NCI-H1417 (cell line): Measurements from ENCODE around the gene FAM83B.
A peak's percentile ranks its signal among the peaks of the same experiment; 100 is the strongest.
"Not testable (repeated sequence)": the region's sequence is repeated elsewhere in the genome, so short reads cannot be mapped to it uniquely, and the experiment has no call there.

ENCODE experiments used
- DNase-seq, 3 experiments: peaks; one replicate each; lab custom pipeline; 2025; lab: John Stamatoyannopoulos, UW

The FAM83B gene, protein sequence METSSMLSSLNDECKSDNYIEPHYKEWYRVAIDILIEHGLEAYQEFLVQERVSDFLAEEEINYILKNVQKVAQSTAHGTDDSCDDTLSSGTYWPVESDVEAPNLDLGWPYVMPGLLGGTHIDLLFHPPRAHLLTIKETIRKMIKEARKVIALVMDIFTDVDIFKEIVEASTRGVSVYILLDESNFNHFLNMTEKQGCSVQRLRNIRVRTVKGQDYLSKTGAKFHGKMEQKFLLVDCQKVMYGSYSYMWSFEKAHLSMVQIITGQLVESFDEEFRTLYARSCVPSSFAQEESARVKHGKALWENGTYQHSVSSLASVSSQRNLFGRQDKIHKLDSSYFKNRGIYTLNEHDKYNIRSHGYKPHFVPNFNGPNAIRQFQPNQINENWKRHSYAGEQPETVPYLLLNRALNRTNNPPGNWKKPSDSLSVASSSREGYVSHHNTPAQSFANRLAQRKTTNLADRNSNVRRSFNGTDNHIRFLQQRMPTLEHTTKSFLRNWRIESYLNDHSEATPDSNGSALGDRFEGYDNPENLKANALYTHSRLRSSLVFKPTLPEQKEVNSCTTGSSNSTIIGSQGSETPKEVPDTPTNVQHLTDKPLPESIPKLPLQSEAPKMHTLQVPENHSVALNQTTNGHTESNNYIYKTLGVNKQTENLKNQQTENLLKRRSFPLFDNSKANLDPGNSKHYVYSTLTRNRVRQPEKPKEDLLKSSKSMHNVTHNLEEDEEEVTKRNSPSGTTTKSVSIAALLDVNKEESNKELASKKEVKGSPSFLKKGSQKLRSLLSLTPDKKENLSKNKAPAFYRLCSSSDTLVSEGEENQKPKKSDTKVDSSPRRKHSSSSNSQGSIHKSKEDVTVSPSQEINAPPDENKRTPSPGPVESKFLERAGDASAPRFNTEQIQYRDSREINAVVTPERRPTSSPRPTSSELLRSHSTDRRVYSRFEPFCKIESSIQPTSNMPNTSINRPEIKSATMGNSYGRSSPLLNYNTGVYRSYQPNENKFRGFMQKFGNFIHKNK

GRCh38 chr6:54846243-54846856 lies at the start of gene FAM83B:
FAM83B (plus strand) TSS chr6:54846771; CDS start chr6:54870247, 23,476 bp downstream.
- peak in 2 of 3 experiments; percentile 77 to 79 for DNase-seq

DNA sequence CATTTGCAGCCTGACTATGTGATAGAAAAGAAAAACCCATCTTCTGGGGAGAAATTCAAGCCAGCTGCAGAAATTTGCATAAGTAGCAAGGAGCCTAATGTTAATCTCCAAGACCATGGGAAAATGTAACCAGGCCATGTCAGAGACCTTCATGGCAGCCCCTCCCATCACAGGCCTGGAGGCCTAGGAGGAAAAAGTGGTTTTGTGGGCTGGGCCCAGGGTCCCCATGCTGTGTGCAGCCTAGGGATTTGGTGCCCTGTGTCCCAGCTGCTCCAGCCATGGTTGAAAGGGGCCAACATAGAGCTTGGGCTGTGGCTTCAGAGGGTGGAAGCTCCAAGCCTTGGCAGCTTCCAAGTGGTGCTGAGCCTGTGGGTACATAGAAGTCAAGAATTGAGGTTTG lies 49.7 kb upstream of the FAM83B start:
- not testable (repeated sequence) for DNase-seq

DNA sequence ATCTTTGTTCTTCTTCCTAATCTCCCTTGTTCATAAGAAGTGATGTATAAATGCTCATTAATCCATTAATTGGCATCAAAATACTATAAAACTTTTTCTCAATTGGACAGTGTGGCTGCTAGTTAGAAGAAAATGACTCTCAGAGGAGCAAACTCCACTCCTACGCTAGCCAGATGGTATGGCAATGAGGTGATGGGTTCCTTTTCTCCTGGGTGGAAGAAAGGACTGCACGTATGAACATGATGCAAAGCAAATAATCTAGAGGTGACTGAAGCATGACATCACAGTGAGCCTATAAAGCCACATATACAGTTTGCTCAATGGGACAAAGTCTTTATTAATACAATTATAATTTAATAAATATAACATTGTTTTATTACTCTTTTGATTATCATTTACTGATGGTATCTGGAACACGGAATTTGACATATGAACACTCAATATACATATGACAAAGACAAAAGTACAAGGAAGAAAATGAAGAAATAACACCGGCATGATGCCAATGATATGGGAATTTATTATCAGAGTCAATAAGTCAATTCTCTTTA lies 46.4 kb upstream of the FAM83B start:
- no peak for DNase-seq

GRCh38 chr6:54801244-54801643 lies 45.3 kb upstream of the FAM83B start:
- no peak for DNase-seq

- peak in 1 of 3 experiments; percentile 12 for DNase-seq
These were observed 44.9 kb upstream of the FAM83B start for GRCh38 chr6:54801669-54802068.

DNA sequence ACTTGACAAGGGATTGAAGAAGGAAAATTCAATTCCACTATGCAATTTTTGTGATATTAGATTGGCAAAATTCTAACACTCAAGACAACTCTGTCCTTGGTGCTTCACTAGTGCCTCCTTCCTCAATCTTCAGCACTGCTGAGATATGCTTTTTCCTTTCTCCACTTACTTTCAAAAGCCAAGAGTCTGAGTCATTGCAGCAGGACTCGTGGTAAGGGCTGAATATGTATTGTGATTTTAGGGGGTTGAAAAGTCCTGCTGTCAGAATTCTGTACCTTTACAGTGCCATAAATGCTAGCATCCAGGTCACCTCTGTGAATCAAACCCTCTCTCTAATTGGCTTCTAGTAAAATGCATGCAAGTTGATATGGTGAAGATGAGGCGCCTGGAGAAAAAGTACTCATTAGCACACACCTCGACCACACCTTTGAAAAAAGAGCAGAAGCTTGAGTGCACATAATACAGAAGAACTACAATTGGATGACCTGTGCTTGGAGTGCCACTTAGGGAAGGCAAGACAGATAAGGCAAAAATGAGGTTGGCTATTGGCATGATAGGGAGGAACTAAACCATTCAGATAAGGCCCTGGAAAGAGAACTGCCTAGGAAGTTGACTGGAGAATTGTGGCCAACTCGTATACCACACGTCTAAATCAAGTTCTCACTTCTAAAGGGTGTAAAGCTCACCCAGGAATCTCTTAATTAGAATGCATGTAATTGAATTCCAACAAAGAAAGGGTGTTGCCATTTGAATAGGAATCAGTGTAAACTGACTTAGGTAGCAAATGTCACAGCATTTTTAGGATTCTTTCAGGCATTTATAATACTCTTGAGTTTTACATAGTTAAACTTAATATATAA lies 43.6 kb upstream of the FAM83B start:
- no peak for DNase-seq

- no peak for DNase-seq
These were observed 41.5 kb upstream of the FAM83B start for GRCh38 chr6:54805077-54805476.

- no peak for DNase-seq
These were observed 36.4 kb upstream of the FAM83B start for GRCh38 chr6:54810147-54810546.

- peak in 2 of 3 experiments; percentile 30 to 89 for DNase-seq
These were observed 32.7 kb upstream of the FAM83B start for GRCh38 chr6:54813892-54814291.

GRCh38 chr6:54817236-54817635 lies 29.3 kb upstream of the FAM83B start:
- DNase-seq = no peak

GRCh38 chr6:54817834-54818233 lies 28.7 kb upstream of the FAM83B start:
- DNase-seq = no peak

DNA sequence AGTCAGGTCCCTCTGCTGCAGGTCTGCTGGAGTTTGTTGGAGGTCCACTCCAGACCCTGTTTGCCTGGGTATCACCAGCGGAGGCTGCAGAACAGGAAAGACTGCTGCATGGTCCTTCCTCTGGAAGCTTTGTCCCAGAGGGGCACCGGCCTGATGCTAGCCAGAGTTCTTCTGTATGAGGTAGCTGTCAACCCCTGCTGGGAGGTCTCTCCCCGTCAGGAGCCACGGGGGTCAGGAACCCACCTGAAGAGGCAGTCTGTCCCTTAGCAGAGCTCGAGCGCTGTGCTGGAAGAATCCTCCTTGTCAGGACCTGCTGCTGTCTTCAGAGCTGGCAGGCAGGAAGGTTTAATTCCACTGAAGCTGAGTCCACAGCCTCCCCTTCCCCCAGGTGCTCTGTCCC lies 22.3 kb upstream of the FAM83B start:
- DNase-seq = not testable (repeated sequence)

- DNase-seq = no peak
These were observed 19.6 kb upstream of the FAM83B start for GRCh38 chr6:54827010-54827409.

GRCh38 chr6:54830216-54830615 lies 16.4 kb upstream of the FAM83B start:
- no peak for DNase-seq

GRCh38 chr6:54835176-54835575 lies 11.4 kb upstream of the FAM83B start:
- no peak for DNase-seq

DNA sequence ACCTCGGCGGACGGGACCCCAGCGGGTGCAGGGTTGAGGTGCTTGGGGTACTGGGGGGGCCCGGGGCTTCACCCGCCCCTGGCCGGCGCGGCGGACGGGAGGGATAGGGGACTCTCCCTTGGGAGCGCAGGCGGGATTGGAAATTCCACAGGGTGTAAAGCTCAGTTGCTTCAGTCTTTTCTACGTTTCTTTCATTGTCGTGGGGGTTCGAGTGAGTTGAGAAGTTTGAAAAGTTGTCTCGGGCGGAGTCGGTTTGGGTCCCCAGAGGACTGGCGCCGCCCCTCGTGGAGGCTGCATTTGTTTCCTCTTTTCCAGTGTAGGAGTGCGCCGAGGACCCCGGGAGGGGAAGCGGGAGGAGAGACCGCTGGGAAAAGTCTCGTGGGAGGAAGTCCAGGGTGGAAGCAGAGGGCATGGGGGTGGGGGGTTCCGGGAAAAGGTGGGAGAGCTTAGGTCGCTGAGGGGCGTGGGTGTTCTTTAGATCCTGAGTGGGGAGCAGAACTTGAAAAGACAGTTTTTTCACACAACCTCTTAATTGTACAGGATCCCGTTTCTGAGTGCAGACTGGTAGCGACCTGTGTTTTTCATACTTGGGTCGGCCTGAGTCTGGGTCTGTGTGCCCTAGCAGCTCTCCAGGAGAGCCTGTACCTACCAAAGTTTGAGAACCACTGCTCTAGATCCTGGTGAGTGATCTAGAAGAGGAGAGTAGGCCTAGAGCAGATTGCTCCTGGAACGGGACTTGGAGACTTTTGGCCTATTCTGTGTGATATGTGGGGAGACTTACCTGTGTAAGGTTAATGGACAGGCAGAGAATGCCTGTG lies 495 bp downstream of the FAM83B start:
- peak in 2 of 3 experiments; percentile 67 to 71 for DNase-seq

- no peak for DNase-seq
These were observed 1.4 kb downstream of the FAM83B start for GRCh38 chr6:54847799-54848597.

GRCh38 chr6:54850114-54850513 lies 3.5 kb downstream of the FAM83B start:
- DNase-seq = no peak

- peak; percentile 24 to 70 (median 56) for DNase-seq
These were observed 9.6 kb downstream of the FAM83B start for GRCh38 chr6:54856129-54856528.
